Right ventricle myocardium inferior (tissue), 1 donor: ENCODE data around the gene ANKS4B. TPM values are rescaled to one million over a fixed set of nuclear protein-coding genes. Genes with fewer than 3 reads are reported as not detected.
A peak's percentile ranks its signal among the peaks of the same experiment; 100 is the strongest.
"Not testable (repeated sequence)": the region's sequence is repeated elsewhere in the genome, so short reads cannot be mapped to it uniquely, and the experiment has no call there.

Experiments
- ATAC-seq: fragments of 200-7000 bp; cut with Tn5 transposase; one replicate; pipeline ENCODE4 v1.9.1; 2020; ENCODE audit warnings: mild to moderate bottlenecking, moderate library complexity
- DNase-seq: peaks from one replicate; pipeline ENCODE4 v3.0.0; 2021; ENCODE audit errors: missing footprints
- intact Hi-C: fragments of 100-400 bp; cut with DNase I; formaldehyde crosslinking; loops from one replicate; pipeline ENCODE4 v1.11.0; 2022
- total RNA-seq: library from RNA; stranded (reverse); fragmentation: NEBNext Ultra II Directional; extraction: Animal tissue kit (Norgen Biotek cat#: 25700); gene quantifications from one replicate; pipeline ENCODE4 v1.2.1, GENCODE V29; 2021
- donor health status: DM: no; HTN: yes; CAD: no; lungs with severe emphysema.

Gene ANKS4B
- total RNA-seq, 1 donor from 2014 or later, result not detected

DNA sequence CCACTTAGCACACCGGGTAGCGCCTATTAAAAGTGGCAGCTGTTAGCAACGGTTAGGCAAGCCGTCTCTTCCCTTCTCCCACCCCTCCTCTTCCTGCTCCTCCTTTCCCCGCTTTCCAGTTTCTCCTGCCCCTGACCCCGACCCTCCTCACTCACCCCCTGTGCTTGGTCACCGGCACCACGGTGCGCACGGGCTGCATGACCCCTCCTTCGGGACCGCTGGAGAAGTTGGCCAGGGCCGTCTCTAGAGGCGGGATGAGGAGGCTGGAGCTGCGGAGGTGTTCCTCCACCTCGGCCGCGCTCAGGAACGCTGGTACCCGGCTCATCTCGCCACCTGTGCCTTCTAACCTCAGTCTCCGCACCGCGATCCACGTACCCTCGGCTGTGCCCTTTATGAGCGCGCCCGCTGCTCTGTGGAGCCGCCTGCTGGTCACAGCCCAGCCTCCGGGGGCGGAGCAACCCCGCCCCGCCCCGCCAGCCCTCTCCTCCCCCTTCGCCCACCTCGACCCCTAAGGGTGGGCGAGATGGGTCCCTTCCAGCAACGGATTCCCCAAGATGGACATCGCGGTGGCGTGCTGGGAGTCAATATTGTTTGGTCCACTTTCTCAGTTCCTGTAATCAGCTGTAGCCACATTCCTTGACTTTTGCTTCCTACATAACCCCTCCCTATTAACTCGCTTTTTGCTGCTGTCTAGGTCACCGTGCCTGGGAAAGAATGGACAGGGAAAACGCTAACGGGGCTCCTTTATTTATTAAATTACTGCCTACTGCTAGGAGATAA, 44.6 kb downstream of the ANKS4B start, which contains the start of gene CRYM:
TSS of gene CRYM (minus strand) at position 364 of the 780 bp plus-strand sequence. CDS start at position 325, 39 bp downstream.
- intact Hi-C loops, result loop anchor here (2.0 to 5.0 kb wide), 3 partner anchors 23 to 116 kb away; no protein-coding TSS in a partner anchor
- DNase-seq (peak; percentile 86), ATAC-seq (peak; percentile 95)

DNA sequence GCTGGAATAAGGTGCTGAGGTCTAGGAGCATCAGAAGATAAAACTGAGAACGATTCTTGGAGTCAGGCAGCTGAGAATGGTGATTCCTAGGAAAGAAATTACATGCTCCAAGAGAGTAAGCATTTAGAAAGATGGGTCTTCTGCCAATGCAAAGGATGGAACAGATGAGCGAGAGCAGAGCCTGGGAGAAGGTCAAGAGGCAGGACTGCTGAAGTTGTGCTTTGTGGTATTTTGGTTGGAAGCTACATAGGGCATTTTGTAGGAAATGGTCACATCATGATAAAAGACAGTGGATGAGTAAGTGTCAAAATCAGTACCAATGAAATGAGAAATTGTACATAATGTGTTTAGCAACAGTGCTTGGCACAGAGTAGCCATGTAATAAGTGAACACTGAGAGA, 46.0 kb downstream of the ANKS4B start:
- ATAC-seq (no peak), DNase-seq (no peak)
- intact Hi-C loops, result loop anchor here (2.0 to 5.0 kb wide), 3 partner anchors 21 to 117 kb away; no protein-coding TSS in a partner anchor

DNA sequence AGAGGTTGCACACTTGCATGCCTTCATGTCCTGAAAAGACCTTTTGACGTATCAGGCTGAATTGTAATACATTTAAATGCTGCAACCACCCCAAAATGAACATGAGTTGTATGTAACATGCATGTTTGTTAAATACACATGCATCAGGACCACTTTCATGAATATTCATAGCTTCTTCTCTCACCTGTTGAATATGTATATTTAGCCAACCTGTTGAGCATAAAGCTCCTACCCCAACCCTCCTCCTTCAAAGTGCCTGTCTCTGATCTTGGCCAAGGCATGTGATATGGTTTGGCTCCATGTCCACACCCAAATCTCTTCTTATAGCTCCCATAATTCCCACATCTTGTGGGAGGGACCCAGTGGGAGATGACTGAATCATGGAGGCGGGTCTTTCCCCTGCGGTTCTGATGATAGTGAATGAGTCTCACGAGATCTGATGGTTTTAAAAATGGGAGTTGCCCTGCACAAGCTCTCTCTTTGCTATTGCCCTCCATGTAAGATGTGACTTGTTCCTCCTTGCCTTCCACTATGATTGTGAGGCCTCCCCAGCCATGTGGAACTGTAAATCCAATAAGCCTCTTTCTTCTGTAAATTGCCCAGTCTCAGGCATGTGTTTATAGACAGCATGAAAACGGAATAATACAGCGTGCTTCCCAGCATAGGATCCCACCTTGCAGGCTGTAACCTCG, 48.3 kb downstream of the ANKS4B start:
- no peak for DNase-seq
- ATAC-seq, result no peak
- intact Hi-C loops, result no loop called here

DNA sequence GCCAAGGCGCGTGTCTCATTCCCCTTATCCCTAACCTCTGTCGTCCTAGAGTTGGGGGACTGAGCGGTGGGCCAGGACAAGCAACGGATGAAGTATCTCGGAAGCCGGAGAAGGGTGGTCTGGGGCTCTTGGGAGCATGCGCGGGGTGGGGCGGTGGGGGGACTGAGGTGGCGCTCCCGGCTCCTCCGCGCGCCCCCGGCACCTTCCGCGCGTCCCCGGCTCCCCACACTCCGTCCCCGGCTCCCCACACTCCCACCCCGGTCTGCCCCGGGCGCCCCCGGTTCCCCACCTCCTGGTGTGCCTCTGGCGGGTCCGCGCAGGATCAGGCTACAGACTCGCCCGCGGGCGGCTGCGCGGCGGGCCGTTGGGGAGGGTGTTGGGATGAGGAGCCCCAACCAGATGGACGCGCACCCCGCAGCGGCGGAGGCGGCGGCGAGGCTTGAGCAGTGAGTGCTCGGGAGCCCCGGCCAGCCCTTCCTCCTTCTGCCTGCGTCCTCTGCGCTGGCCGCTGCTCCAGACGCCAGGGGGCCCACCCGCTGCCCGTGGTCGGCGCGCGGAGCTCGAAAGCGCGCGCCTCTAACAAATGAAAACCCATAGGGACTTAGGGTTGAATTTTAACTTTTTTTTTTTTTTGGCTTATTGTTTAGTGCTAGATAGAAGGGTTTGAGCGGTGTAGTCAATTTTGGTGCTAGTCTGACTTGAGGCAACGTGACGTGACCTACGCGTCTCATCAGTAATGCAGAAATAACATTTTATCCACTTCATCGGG, 50.2 kb downstream of the ANKS4B start:
- DNase-seq (peak; percentile 78), ATAC-seq (peak; percentile 93)
- intact Hi-C loops, result no loop called here

DNA sequence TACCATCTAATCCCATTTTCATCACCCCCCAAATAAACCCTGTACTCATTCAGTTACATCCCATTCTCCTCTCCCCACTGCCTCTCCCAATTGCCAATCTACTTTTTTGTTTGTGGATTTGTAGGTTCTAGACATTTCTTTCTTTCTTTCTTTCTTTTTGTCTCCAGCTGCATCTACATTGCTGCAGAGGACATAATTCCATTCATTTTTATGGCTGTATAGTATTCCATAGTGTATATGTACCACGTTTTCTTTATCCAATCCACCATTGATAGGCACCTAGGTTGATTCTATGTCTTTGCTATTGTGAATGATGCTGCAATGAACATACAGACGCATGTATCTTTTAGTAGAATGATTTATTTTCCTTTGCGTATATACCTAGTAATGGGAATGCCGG, 50.9 kb downstream of the ANKS4B start:
- intact Hi-C loops, result no loop called here
- DNase-seq, result no peak
- ATAC-seq, result no peak

DNA sequence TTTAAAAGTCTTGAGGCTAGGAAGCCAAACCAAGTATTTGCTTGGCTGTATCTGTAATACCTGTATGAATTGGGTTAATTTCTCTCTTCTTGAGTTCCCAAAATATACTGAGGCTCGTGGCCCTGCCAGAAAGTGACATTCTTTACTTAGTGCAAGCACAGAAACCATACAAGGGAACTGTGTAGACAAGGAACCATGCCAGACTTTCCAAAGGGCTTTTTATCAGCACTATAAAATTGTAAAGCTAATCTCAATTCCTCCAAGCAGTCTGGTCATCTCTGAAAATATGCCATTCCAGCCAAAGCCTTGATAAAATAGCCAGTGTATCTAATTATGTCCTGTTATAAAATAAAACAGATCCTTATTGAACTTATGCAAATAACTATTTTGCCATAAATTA, 51.8 kb downstream of the ANKS4B start:
- intact Hi-C loops, result no loop called here
- no peak for DNase-seq
- no peak for ATAC-seq

DNA sequence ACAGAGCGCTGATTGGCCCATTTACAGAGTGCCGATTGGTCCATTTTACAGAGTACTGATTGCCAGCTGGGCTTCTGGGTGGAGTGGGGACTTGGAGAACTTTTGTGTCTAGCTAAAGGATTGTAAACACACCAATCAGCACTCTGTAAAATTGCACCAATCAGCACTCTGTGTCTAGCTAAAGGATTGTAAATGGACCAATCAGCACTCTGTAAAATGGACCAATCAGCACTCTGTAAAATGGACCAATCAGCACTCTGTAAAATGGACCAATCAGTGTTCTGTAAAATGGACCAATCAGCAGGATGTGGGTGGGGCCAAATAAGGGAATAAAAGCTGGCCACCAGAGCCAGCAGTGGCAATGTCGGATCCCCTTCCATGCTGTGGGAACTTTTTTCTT, 56.3 kb downstream of the ANKS4B start:
- ATAC-seq, intact Hi-C loops, DNase-seq: not testable (repeated sequence)

DNA sequence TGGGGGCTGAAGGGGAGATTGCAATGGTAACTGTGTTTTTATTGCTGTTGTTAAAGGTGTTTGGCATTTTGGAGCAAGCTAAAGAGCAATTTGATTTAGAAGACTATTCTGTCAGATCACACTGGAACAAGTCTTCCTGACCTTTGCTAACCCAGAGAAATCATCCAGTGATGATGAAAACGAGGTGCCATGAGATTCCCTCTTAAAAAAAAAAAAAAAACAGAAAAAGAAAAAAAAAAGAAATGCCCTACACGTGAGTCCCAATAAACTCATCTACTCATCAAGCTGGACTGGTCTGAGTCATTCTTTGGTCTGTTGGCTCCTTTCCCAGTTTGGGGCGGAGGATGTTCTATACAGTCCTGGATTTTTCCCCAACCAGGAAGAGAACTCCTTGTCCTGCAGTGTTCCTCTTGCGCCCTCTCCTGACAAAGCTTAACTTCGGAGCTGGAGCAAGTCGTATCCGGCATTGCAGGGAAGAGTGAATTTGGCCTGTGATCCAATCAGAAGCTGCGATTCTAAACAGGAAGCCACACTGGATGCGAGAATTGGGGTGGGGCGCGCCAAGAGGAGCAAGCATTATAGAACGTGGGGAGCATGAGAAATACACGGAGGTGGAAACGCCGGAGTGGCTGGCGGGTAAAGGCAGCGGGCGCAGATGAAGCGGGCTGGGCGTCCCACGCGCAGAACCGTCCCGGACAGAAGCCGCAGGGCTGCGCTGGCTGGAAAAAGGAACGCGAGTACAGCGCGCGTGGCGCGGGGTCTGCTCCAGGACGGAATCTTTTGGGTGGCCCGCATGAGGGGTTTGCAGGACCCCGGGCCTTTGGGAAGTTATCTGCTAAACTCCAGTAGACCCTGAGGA, 67.0 kb downstream of the ANKS4B start:
- ATAC-seq (peak; percentile 99), DNase-seq (peak; percentile 91)
- intact Hi-C loops, result loop anchor here (1.0 to 10.0 kb wide), 5 partner anchors 22 to 254 kb away; partner anchors contain the start of gene CRYM

DNA sequence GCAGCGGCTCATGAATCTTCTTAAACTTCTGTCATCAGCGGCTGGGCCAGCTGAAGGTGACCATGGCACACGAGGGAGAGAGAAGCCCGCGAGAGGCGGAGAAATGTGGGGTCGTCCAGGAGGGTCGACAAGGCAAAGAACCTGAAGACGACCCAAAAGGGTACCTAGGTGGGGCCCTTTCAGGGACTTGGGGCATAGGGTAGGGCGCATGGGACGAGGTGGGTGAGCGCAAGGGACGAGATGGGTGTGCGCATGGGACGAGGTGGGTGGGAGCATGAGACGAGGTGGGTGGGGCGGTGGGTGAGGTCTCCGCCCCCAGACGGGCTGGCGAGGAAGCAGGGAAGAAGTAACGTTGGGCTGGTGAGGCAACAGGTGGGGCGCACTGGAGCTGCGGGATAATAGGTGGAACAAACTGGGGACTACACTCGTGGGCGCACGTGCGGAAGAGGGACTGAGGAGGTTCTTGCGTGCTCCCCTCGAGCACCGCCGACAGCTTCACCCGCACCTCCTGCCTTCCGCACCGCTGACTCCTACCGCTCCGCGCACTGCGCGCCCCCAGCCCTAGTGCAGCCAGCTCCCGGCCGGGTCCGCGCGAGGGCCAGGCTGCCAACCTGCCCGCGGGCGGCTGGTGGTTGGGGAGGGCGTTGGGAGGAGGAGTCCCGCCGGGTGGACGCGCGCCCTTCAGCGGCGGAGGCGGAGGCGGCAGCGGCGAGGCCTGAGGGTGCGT, 67.8 kb downstream of the ANKS4B start:
- ATAC-seq, result peak; percentile 82
- peak; percentile 83 for DNase-seq
- intact Hi-C loops, result loop anchor here (2.0 to 10.0 kb wide), 3 partner anchors 23 to 253 kb away; partner anchors contain the start of gene CRYM

DNA sequence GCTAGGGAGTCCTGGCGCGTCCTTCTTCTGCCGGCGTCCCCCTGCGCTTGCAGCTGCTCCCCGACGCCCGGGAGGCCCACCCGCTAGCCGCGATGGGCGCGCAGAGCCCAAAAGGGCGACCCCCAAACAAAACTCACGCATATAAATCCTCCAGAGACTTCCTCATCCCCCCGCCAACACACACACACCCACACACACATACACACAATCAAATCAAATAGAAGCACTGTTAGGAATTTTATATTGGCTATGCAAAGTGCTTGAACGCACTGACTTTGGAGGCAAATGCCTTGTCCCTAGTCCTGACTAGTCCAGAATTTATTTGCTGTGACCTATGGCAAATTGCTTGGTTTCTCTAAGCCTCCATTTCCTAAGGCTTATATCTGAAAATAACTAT, 68.4 kb downstream of the ANKS4B start:
- ATAC-seq (no peak), DNase-seq (no peak)
- intact Hi-C loops, result loop anchor here (2.0 to 10.0 kb wide), 3 partner anchors 23 to 253 kb away; partner anchors contain the start of gene CRYM

DNA sequence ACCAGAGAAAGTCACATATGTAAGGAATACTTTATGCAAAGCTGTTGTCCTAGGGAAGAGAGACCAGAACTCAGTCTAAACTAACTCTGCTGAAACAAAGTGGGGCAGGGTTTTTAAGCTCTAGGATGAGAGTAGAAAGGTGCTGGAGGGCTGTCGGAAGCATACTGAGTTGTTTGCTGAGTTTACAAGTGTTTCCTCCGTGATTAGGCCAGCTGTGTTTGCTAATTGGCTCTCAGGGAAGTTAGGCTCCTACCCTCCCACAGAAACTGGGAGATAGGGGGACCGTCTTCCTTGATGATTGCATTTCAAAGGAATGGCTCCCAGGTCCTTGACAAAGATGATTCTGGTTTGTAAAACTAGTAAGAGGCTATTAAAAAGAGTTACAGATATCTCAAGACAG, 69.0 kb downstream of the ANKS4B start:
- intact Hi-C loops, result loop anchor here (10.0 kb wide), 2 partner anchors 222 to 252 kb away; no protein-coding TSS in a partner anchor
- DNase-seq (no peak), ATAC-seq (no peak)

DNA sequence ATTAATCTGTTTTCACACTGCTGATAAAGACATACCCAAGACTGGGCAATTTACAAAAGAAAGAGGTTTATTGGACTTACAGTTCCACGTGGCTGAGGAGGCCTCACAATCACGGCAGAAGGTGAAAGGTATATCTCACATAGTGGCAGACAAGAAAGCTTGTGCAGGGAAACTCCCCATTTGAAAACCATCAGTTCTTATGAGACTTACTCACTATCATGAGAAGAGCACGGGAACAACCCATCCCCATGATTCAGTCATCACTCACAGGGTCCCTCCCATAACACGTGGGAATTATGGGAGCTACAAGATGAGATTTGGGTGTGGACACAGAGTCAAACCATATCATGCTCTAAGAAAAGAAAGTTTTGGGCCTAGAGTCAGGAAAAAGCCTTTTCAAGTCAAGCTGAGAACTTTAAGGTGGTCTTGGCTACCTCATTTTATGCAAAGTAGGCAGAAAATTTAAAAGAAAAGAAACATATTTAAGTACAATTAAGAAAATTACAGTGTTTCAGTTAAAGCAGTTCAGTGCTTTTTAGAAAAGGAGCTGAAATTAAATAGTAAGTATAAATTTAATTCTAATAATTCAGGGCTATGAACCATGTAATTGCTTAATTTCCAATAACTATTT, 69.5 kb downstream of the ANKS4B start:
- no peak for ATAC-seq
- DNase-seq, result no peak
- intact Hi-C loops, result loop anchor here (10.0 kb wide), 2 partner anchors 222 to 252 kb away; no protein-coding TSS in a partner anchor

Other genes starting within 250 kb of the ANKS4B start
- 1.0 TPM for gene DNAH3, start 82.9 kb upstream of the ANKS4B start, total RNA-seq
- gene LDAF1, start 75.0 kb upstream of the ANKS4B start, total RNA-seq, result 129 TPM
- gene ZP2, start 22.1 kb upstream of the ANKS4B start, total RNA-seq, result not detected
- gene CRYM, start 44.6 kb downstream of the ANKS4B start, total RNA-seq, result 63.3 TPM